HG03354 (cell line): ENCODE results near the gene ZNF225.
"Not testable (repeated sequence)": the region's sequence is repeated elsewhere in the genome, so short reads cannot be mapped to it uniquely, and the experiment has no call there.

Experiments used
- ATAC-seq: cut with Tn5 transposase; IDR thresholded peaks from one replicate; pipeline ENCODE4 v1.9.1; 2021; ENCODE audit warnings: mild to moderate bottlenecking; ENCODE audit not compliant: unreplicated experiment, poor library complexity, severe bottlenecking

Gene ZNF225

GRCh38 chr19:44151491-44151890 is 38.3 kb downstream of the ZNF225 start:
- ATAC-seq, result no peak

GRCh38 chr19:44156475-44156874 is 43.3 kb downstream of the ZNF225 start:
- no peak for ATAC-seq

- ATAC-seq, result no peak
These were observed 50.6 kb downstream of the ZNF225 start for GRCh38 chr19:44163789-44164188.

- ATAC-seq, result no peak
These were observed 51.1 kb downstream of the ZNF225 start for GRCh38 chr19:44164327-44164672.

DNA sequence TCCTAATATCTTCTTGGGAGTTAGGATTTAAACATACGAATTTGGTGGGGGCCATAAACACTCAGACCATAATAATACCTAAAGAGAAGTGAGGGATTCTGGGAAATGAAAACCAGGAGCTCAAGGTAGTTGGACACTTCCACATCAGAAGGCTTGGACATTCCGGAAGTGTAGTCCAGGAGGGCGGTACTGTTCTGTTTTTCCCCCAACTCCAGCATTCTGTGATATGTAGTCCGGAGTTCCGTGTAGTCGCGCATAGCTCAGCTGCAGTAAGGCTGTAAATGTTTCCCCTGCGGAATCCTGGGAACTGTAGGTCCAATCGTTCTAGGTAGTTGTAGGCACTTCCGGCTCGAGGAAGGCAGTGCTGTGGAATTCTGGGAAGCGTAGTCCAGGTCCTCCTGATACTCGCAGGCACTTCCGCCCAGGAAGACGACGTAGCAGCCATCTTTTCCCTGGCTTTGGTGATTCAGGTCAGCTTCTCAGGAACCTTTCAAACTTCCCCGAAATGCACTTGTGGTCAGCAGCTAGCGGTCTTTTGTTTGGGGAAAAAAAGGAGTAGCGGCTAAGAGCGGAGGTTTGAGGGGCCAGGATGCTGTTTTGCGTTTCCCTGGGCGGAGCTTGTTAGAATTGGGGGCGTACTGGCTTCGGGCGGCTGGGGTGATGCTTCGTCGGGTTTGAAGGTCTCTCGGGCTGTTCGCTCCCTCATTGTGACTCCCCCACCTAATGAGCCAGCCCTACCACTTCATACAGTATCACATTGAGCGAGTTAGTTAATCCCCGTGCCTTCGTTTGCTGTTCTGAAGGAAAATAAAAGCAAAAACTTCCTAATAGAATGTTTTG is 51.7 kb downstream of the ZNF225 start, which contains the start of gene ZNF226:
Gene ZNF226, plus strand, starts transcription at position 428 of the 840 bp plus-strand sequence. CDS start 4,981 bp downstream, outside the sequence.
- ATAC-seq, result peak; percentile 84

GRCh38 chr19:44170660-44171059 is 57.5 kb downstream of the ZNF225 start:
- not testable (repeated sequence) for ATAC-seq

- no peak for ATAC-seq
These were observed 63.4 kb downstream of the ZNF225 start for GRCh38 chr19:44176590-44176989.

GRCh38 chr19:44180968-44181367 is 67.8 kb downstream of the ZNF225 start:
- ATAC-seq, result no peak

- ATAC-seq, result no peak
These were observed 68.9 kb downstream of the ZNF225 start for GRCh38 chr19:44182145-44182544.
